LNCaP clone FGC (cell line): ENCODE data around the gene ATP2B2.

ENCODE experiments used
- DNase-seq: peaks from one replicate; pipeline ENCODE4 v3.0.0-alpha.2; 2011; ENCODE audit warnings: low read depth
- H3K4me3 ChIP-seq: 2 replicates; pipeline ENCODE4 v1.5.1; 2011; ENCODE audit warnings: mild to moderate bottlenecking, low read depth, low read length, control low read depth
- TF ChIP-seq, protein P1 (sequence below): IDR thresholded peaks from 2 replicates; pipeline ENCODE4 v1.5.1; 2012; ENCODE audit warnings: mild to moderate bottlenecking; ENCODE audit not compliant: control insufficient read depth, insufficient read depth; ENCODE audit errors: extremely low read depth

The ATP2B2 gene

DNA sequence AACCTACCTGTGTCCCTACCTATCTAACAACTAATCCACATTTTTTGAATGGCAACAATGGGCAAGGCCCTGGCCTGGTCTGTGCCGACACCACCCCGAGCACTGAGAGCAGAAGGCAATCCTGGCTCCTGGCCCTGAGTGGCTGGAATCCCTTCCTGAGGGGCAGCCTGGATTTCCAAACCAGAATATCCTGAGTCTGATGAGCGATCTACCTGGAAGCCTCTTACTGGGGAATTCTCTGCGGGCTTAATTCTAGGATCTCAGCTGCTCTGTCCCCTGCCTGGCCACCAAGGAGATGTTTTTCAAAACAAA, 22.1 kb downstream of the ATP2B2 start:
- TF ChIP-seq, protein P1, sequence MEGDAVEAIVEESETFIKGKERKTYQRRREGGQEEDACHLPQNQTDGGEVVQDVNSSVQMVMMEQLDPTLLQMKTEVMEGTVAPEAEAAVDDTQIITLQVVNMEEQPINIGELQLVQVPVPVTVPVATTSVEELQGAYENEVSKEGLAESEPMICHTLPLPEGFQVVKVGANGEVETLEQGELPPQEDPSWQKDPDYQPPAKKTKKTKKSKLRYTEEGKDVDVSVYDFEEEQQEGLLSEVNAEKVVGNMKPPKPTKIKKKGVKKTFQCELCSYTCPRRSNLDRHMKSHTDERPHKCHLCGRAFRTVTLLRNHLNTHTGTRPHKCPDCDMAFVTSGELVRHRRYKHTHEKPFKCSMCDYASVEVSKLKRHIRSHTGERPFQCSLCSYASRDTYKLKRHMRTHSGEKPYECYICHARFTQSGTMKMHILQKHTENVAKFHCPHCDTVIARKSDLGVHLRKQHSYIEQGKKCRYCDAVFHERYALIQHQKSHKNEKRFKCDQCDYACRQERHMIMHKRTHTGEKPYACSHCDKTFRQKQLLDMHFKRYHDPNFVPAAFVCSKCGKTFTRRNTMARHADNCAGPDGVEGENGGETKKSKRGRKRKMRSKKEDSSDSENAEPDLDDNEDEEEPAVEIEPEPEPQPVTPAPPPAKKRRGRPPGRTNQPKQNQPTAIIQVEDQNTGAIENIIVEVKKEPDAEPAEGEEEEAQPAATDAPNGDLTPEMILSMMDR, result no peak
- H3K4me3 ChIP-seq, result no peak overlapping the region
- DNase-seq, result no peak

DNA sequence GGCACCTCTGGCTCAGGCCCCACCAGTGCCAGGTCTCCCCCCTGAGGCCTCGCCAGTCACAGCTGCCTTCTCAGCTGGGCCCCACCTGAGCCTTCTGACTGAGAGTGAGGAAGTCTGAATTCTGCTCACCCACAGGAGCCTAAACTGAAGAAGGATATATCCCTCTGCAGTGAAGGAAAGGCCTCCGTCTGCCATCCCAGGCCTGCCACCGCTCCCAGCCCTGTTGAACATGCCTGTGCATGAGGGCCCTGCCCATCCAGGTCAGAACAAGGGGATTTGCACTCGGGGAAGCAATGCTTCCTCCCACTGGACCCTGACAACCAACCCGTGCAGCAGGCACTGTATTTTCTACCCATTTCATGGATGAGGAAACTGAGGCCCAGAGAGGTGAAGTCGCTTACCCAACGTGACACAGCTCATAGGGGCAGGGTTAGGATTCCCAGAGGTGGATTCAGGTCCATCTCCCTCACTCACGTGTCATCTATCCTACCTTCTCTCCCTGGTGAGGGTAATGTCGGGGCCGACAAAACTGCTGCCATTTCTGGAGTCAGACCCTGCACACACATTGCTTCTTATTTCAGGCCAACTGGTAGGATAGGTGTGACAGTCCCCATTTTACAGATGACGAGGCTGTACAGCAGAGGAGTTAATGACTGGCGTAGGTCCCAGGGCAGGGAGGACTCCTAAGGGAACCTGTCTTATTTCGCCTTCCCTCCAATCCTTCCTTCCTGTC, 22.6 kb downstream of the ATP2B2 start:
- H3K4me3 ChIP-seq, result no peak overlapping the region
- DNase-seq, result no peak
- TF ChIP-seq, protein P1, result no peak

DNA sequence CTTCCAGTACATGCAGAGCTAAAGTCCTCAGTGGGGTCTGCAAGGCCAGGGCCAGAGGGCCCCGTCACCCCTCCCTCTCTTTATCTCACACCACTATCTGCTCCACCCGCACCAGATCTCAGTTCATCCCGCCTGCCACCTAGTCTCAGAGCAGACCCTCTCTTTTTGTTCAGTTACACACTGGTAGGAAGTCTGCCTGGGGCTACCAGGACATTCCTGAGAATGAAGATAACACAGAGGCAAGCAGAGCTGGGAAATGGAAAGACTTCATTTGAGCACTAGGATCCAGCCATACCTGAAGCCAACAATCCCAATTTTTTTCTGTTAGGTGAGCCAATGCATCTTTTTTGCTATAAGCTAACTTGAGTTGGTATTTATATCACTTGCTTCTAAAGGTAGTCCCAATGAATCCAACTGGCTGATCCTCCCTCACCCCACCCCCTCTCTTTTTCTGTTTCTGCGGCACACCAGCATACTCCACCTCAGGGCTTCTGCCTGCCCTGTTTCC, 24.5 kb downstream of the ATP2B2 start:
- DNase-seq, result no peak
- no peak overlapping the region for H3K4me3 ChIP-seq
- TF ChIP-seq, protein P1, result no peak

DNA sequence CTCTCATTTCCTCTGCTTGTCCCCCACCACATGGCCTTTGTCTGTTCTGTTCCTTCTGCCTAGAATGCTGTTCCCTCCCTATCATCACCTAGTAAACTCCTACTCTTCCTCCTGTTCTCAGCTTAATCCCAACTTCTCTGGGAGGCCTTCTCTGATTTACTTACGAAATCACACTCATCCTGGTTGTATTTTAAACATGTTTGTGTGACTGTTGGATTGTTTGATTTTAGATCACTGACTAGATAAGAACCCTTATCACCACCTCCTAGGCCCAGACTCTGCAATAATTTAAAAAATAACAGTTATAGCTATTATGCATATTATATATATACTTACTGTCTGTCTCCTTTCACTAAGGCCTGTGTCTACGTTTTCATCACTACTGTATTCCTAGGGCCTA, 26.1 kb downstream of the ATP2B2 start:
- TF ChIP-seq, protein P1, result no peak

DNA sequence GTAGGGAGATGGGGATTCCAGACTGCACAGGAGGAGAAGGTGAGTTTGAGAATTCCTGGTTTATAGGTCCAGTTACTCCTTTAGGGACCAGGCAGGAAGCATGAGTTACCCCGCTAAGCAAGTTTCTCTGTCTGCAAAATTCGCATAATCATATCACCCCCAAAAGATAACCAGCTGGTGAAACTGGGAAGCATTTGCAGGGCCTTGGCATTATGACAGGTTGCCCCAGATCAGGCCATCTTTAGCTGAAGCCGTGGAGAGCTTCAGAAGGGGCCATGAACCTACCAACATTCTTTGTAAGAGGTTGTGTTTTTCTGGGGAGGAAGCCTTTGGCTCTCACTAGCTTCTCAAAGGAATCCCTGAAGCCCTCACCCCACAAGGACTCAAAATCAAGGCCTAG, 29.4 kb downstream of the ATP2B2 start:
- no peak for DNase-seq
- H3K4me3 ChIP-seq, result no peak overlapping the region
- TF ChIP-seq, protein P1, result no peak

More for the DNA sequence above, 26.1 kb downstream of the ATP2B2 start:
- H3K4me3 ChIP-seq, result no peak overlapping the region
- no peak for DNase-seq

DNA sequence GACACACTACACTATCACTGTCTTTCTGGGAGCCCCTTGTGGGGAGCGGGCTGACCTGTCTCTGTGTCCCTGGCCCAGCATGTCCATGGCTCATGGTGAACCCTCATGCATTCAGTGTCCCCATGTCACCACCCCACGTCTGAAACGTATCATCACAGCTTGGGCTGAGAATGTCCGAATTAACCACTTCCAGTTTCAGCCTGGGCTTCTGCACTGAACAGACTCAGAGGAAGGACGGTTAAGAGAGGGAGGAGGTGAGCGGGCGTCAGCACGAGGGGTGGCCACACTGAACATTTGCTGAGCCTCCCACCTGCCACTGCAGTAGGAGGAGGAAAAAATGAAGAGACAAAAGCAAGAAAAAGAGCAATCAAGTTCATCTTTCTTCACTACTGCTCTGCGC, 30.5 kb downstream of the ATP2B2 start:
- TF ChIP-seq, protein P1, result no peak
- H3K4me3 ChIP-seq, result no peak overlapping the region
- DNase-seq, result no peak

DNA sequence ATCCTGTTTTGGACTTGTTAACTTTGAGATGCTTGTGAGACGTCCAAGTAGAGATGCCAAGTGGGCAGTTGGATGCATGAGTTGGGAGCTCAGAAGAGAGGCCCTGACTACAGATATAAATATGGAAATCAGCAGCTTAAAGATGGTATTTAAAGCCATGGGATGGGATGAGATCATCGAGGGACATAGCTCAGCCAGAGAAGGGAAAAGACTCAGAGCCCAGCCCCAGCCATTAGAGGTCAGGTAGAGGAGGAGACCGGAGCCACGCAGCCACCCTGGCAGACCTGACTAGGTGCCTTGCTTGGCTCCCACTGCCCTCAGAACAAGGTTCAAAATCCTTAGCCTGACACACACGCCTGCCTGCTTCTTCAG, 31.1 kb downstream of the ATP2B2 start:
- TF ChIP-seq, protein P1, result no peak
- no peak for DNase-seq
- H3K4me3 ChIP-seq, result no peak overlapping the region
